ENCODE results near the gene PPFIA3.
A peak's percentile ranks its signal among the peaks of the same experiment; 100 is the strongest.

The PPFIA3 gene

GRCh38 chr19:49094505-49095482, 24.6 kb upstream of the PPFIA3 start:
- no peak for DNase-seq
- ATAC-seq: no peak
- Mint-ChIP-seq H3K27me3 (no peaks in the 10 kb centered on the region), H3K4me1 (peaks cover 30% of the 10 kb centered on the region), H3K4me3 (no peak overlapping the region), H3K9me3 (no peaks in the 10 kb centered on the region), H3K27ac (peak overlapping the region in 1 of 2 donors; percentile 76)

- ATAC-seq (peak; percentile 91), DNase-seq (peak; percentile 77 to 79)
- Mint-ChIP-seq H3K4me1 (peaks cover 8% of the 10 kb centered on the region), H3K9me3 (no peaks in the 10 kb centered on the region), H3K4me3 (no peak overlapping the region), H3K27ac (peak overlapping the region in 1 of 2 donors; percentile 48), H3K27me3 (no peaks in the 10 kb centered on the region)
Observed at GRCh38 chr19:49097453-49098288, 21.7 kb upstream of the PPFIA3 start.

- no peak for ATAC-seq
- no peak overlapping the region for H3K27ac Mint-ChIP-seq
Observed at GRCh38 chr19:49098795-49099194, 20.5 kb upstream of the PPFIA3 start.

GRCh38 chr19:49101160-49101559, 18.2 kb upstream of the PPFIA3 start:
- DNase-seq (no peak), ATAC-seq (no peak)
- Mint-ChIP-seq H3K9me3 (no peaks in the 10 kb centered on the region), H3K27me3 (no peaks in the 10 kb centered on the region), H3K27ac (peak overlapping the region in 1 of 2 donors; percentile 0), H3K4me1 (peaks cover 13% of the 10 kb centered on the region), H3K4me3 (no peak overlapping the region)

More at GRCh38 chr19:49098795-49099194, 20.5 kb upstream of the PPFIA3 start:
- Mint-ChIP-seq H3K9me3 (no peaks in the 10 kb centered on the region), H3K4me3 (no peak overlapping the region), H3K27me3 (no peaks in the 10 kb centered on the region), H3K4me1 (peaks cover 5% of the 10 kb centered on the region)
- no peak for DNase-seq

GRCh38 chr19:49102303-49102702, 17.0 kb upstream of the PPFIA3 start:
- Mint-ChIP-seq H3K27me3 (no peaks in the 10 kb centered on the region), H3K9me3 (no peaks in the 10 kb centered on the region), H3K4me1 (peaks cover 22% of the 10 kb centered on the region), H3K4me3 (no peak overlapping the region), H3K27ac (peak overlapping the region in 1 of 2 donors; percentile 86)
- ATAC-seq (no peak), DNase-seq (no peak)

- Mint-ChIP-seq H3K4me3 (no peak overlapping the region), H3K27ac (no peak overlapping the region), H3K4me1 (peaks cover 24% of the 10 kb centered on the region), H3K27me3 (no peaks in the 10 kb centered on the region), H3K9me3 (no peaks in the 10 kb centered on the region)
- ATAC-seq: no peak
- DNase-seq: no peak
Observed at GRCh38 chr19:49103331-49104085, 15.8 kb upstream of the PPFIA3 start.

- ATAC-seq (peak; percentile 3), DNase-seq (no peak)
- H3K9me3 Mint-ChIP-seq: no peaks in the 10 kb centered on the region
- H3K4me3 Mint-ChIP-seq: no peak overlapping the region
- peak overlapping the region; percentile 16 to 41 for H3K27ac Mint-ChIP-seq
- H3K4me1 Mint-ChIP-seq: peaks cover 30% of the 10 kb centered on the region
- H3K27me3 Mint-ChIP-seq: no peaks in the 10 kb centered on the region
Observed at GRCh38 chr19:49104229-49104864, 15.0 kb upstream of the PPFIA3 start.

GRCh38 chr19:49106648-49107135, 12.7 kb upstream of the PPFIA3 start:
- peak; percentile 57 to 65 for DNase-seq
- Mint-ChIP-seq H3K27ac (peak overlapping the region in 1 of 2 donors; percentile 91), H3K27me3 (no peaks in the 10 kb centered on the region), H3K4me1 (peaks cover 30% of the 10 kb centered on the region), H3K9me3 (no peaks in the 10 kb centered on the region), H3K4me3 (peak overlapping the region in 1 of 2 donors; percentile 39)
- peak; percentile 75 for ATAC-seq

GRCh38 chr19:49107625-49108459, 11.5 kb upstream of the PPFIA3 start:
- Mint-ChIP-seq H3K4me3 (no peak overlapping the region), H3K27me3 (no peaks in the 10 kb centered on the region), H3K4me1 (peaks cover 28% of the 10 kb centered on the region), H3K27ac (peak overlapping the region in 1 of 2 donors; percentile 34), H3K9me3 (no peaks in the 10 kb centered on the region)
- ATAC-seq: no peak
- no peak for DNase-seq

GRCh38 chr19:49109051-49109450, 10.3 kb upstream of the PPFIA3 start:
- H3K27ac Mint-ChIP-seq: no peak overlapping the region
- ATAC-seq: no peak
- H3K9me3 Mint-ChIP-seq: no peaks in the 10 kb centered on the region
- H3K27me3 Mint-ChIP-seq: no peaks in the 10 kb centered on the region
- no peak overlapping the region for H3K4me3 Mint-ChIP-seq
- peaks cover 40% of the 10 kb centered on the region for H3K4me1 Mint-ChIP-seq
- DNase-seq: no peak

GRCh38 chr19:49109569-49110233, 9.6 kb upstream of the PPFIA3 start:
- no peaks in the 10 kb centered on the region for H3K27me3 Mint-ChIP-seq
- ATAC-seq (no peak), DNase-seq (no peak)
- no peak overlapping the region for H3K27ac Mint-ChIP-seq
- no peaks in the 10 kb centered on the region for H3K9me3 Mint-ChIP-seq
- H3K4me1 Mint-ChIP-seq: peaks cover 38% of the 10 kb centered on the region
- H3K4me3 Mint-ChIP-seq: no peak overlapping the region

- DNase-seq: no peak
- Mint-ChIP-seq H3K4me1 (peaks cover 39% of the 10 kb centered on the region), H3K9me3 (no peaks in the 10 kb centered on the region), H3K4me3 (no peak overlapping the region), H3K27ac (no peak overlapping the region), H3K27me3 (no peaks in the 10 kb centered on the region)
- ATAC-seq: no peak
Observed at GRCh38 chr19:49110567-49110966, 8.8 kb upstream of the PPFIA3 start.

- Mint-ChIP-seq H3K4me1 (peaks cover 48% of the 10 kb centered on the region), H3K9me3 (no peaks in the 10 kb centered on the region), H3K27ac (peak overlapping the region in 1 of 2 donors; percentile 22), H3K27me3 (no peaks in the 10 kb centered on the region), H3K4me3 (no peak overlapping the region)
- DNase-seq (no peak), ATAC-seq (no peak)
Observed at GRCh38 chr19:49111218-49111998, 7.9 kb upstream of the PPFIA3 start.
